Stomach smooth muscle (tissue), 2 donors: ENCODE data around the gene GRIP2.

Experiments
- H3K27ac ChIP-seq: one replicate; pipeline ENCODE4 v1.7.0; 2013; ENCODE audit warnings: mild to moderate bottlenecking, low read length, inconsistent platforms
- H3K27me3 ChIP-seq, 2 donors: one replicate each; pipeline ENCODE4 v1.7.0; 2013; ENCODE audit warnings: low read length in 2 of 2; ENCODE audit not compliant: insufficient read depth in 2 of 2, control insufficient read depth in 1 of 2
- H3K36me3 ChIP-seq, 2 donors: one replicate each; pipeline ENCODE4 v1.7.0; 2013; ENCODE audit warnings: low read length in 2 of 2; ENCODE audit not compliant: control insufficient read depth in 2 of 2, insufficient read depth in 2 of 2
- H3K4me1 ChIP-seq: one replicate; pipeline ENCODE4 v1.7.0; 2013; ENCODE audit warnings: low read length; ENCODE audit not compliant: control insufficient read depth, insufficient read depth
- H3K4me3 ChIP-seq, 2 donors: one replicate each; pipeline ENCODE4 v1.7.0; 2013; ENCODE audit warnings: low read length in 2 of 2
- H3K9ac ChIP-seq, 2 donors: one replicate each; pipeline ENCODE4 v1.7.0; 2013; ENCODE audit warnings: low read length in 2 of 2, mild to moderate bottlenecking in 1 of 2
- H3K9me3 ChIP-seq, 2 donors: one replicate each; pipeline ENCODE4 v1.7.0; 2013; ENCODE audit warnings: low read length in 2 of 2; ENCODE audit not compliant: control insufficient read depth in 2 of 2
- donor health status: healthy.
- donor health status: Pancreatic carcinoma.

GRIP2 gene

GRCh38 chr3:14457481-14457880, 82.7 kb downstream of the GRIP2 start:
- H3K36me3 ChIP-seq, result peaks cover under 1 to 5% of the 10 kb centered on the region in 2 donors
- H3K9me3 ChIP-seq, result no peaks in the 10 kb centered on the region
- H3K27me3 ChIP-seq, result no peaks in the 10 kb centered on the region
- H3K4me3 ChIP-seq, result no peak overlapping the region
- peaks cover 38% of the 10 kb centered on the region for H3K4me1 ChIP-seq
- no peak overlapping the region for H3K9ac ChIP-seq
- H3K27ac ChIP-seq, result no peak overlapping the region

- no peaks in the 10 kb centered on the region for H3K27me3 ChIP-seq
- no peaks in the 10 kb centered on the region for H3K9me3 ChIP-seq
- peaks cover 45% of the 10 kb centered on the region for H3K4me1 ChIP-seq
- H3K27ac ChIP-seq, result no peak overlapping the region
- H3K9ac ChIP-seq, result no peak overlapping the region
- no peak overlapping the region for H3K4me3 ChIP-seq
- peaks cover 0 to 5% of the 10 kb centered on the region in 2 donors for H3K36me3 ChIP-seq
Measured at GRCh38 chr3:14456794-14457193, 83.3 kb downstream of the GRIP2 start.

- Histone ChIP-seq H3K9ac (no peak overlapping the region), H3K36me3 (peaks cover 0 to 4% of the 10 kb centered on the region in 2 donors), H3K4me1 (peaks cover 45% of the 10 kb centered on the region), H3K4me3 (no peak overlapping the region), H3K27ac (no peak overlapping the region), H3K27me3 (no peaks in the 10 kb centered on the region), H3K9me3 (no peaks in the 10 kb centered on the region)
Measured at GRCh38 chr3:14455571-14456317, 84.4 kb downstream of the GRIP2 start.

- Histone ChIP-seq H3K27ac (no peak overlapping the region), H3K9me3 (no peaks in the 10 kb centered on the region)
Measured at GRCh38 chr3:14454639-14455310, 85.4 kb downstream of the GRIP2 start.

GRCh38 chr3:14453876-14454638, 86.1 kb downstream of the GRIP2 start:
- Histone ChIP-seq H3K27me3 (no peaks in the 10 kb centered on the region), H3K4me1 (peaks cover 43% of the 10 kb centered on the region), H3K9me3 (no peaks in the 10 kb centered on the region), H3K9ac (peak overlapping the region in 1 of 2 donors; percentile 7), H3K4me3 (no peak overlapping the region), H3K36me3 (no peaks in the 10 kb centered on the region), H3K27ac (peak overlapping the region; percentile 78)

More at GRCh38 chr3:14454639-14455310, 85.4 kb downstream of the GRIP2 start:
- H3K9ac ChIP-seq, result no peak overlapping the region
- peaks cover 43% of the 10 kb centered on the region for H3K4me1 ChIP-seq
- peaks cover 0 to 2% of the 10 kb centered on the region in 2 donors for H3K36me3 ChIP-seq
- H3K4me3 ChIP-seq, result no peak overlapping the region
- no peaks in the 10 kb centered on the region for H3K27me3 ChIP-seq

- H3K9ac ChIP-seq, result peak overlapping the region in 1 of 2 donors; percentile 51
- no peaks in the 10 kb centered on the region for H3K36me3 ChIP-seq
- no peaks in the 10 kb centered on the region for H3K9me3 ChIP-seq
- H3K4me3 ChIP-seq, result peak overlapping the region; percentile 13 to 49
- peak overlapping the region; percentile 78 for H3K27ac ChIP-seq
- no peaks in the 10 kb centered on the region for H3K27me3 ChIP-seq
- H3K4me1 ChIP-seq, result peaks cover 43% of the 10 kb centered on the region
Measured at GRCh38 chr3:14452740-14453710, 87.1 kb downstream of the GRIP2 start.

- Histone ChIP-seq H3K27me3 (no peaks in the 10 kb centered on the region), H3K9me3 (no peaks in the 10 kb centered on the region), H3K4me3 (peak overlapping the region; percentile 13 to 49), H3K36me3 (peaks cover 0 to 7% of the 10 kb centered on the region in 2 donors), H3K4me1 (peaks cover 43% of the 10 kb centered on the region), H3K27ac (peak overlapping the region; percentile 78), H3K9ac (peak overlapping the region in 1 of 2 donors; percentile 51)
Measured at GRCh38 chr3:14451844-14452739, 88.0 kb downstream of the GRIP2 start.

GRCh38 chr3:14450922-14451606, 89.1 kb downstream of the GRIP2 start:
- H3K36me3 ChIP-seq, result peaks cover 1 to 12% of the 10 kb centered on the region in 2 donors
- H3K27me3 ChIP-seq, result no peaks in the 10 kb centered on the region
- H3K9me3 ChIP-seq, result no peaks in the 10 kb centered on the region
- H3K27ac ChIP-seq, result no peak overlapping the region
- H3K4me1 ChIP-seq, result peaks cover 43% of the 10 kb centered on the region
- no peak overlapping the region for H3K9ac ChIP-seq
- no peak overlapping the region for H3K4me3 ChIP-seq

GRCh38 chr3:14450506-14450905, 89.6 kb downstream of the GRIP2 start:
- Histone ChIP-seq H3K36me3 (peaks cover 5 to 18% of the 10 kb centered on the region in 2 donors), H3K9ac (no peak overlapping the region), H3K9me3 (no peaks in the 10 kb centered on the region), H3K4me3 (no peak overlapping the region), H3K27me3 (no peaks in the 10 kb centered on the region), H3K27ac (no peak overlapping the region), H3K4me1 (peaks cover 41% of the 10 kb centered on the region)
